ENCODE results near the gene FRAS1.

- TF ChIP-seq CTCF (conservative IDR thresholded peaks at IDR 0.05 in 1 of 2, IDR thresholded peaks at IDR 0.05 in 1 of 2; ENCODE audit: low read depth in 1 of 2, low read length in 2 of 2) (no peak), EZH2 (IDR thresholded peaks at IDR 0.05; ENCODE audit: low read length, missing control alignments) (no peak)
These were observed 299.2 kb downstream of the FRAS1 start for GRCh38 chr4:78356251-78356786.

Data from fibroblast of lung (primary cell).